IMR-90 (cell line): Measurements from ENCODE around the gene FSIP1. TPM values are rescaled to one million over a fixed set of nuclear protein-coding genes. Genes with fewer than 3 reads are reported as not detected.

ENCODE experiments used
- ATAC-seq: fragments of 200-7000 bp; cut with Tn5 transposase; 2 replicates; pipeline ENCODE4 v1.9.1; 2020; ENCODE audit warnings: low read depth, mild to moderate bottlenecking, moderate library complexity
- BruUV-seq: library from RNA; stranded (reverse); fragments of 400-500 nt; replicated peaks from 2 replicates; lab custom pipeline; 2021; lab: Mats Ljungman, UMichigan
- CTCF ChIA-PET: fragments of 300-600 bp; formaldehyde crosslinking; extraction: SDS; loops from one replicate; lab custom pipeline; 2021; ENCODE audit warnings: antibody characterized with exemption; lab: Yijun Ruan, JAX
- POLR2A ChIA-PET: fragments of 300-600 bp; sonication (Branson Sonifier 250); formaldehyde crosslinking; loops from one replicate; lab custom pipeline; 2022; ENCODE audit warnings: antibody characterized with exemption; ENCODE audit not compliant: unreplicated experiment; lab: Charles Lee
- DNase-seq: peaks from one replicate; pipeline ENCODE4 v3.0.0; 2013
- H2AFZ ChIP-seq: replicated peaks from 2 replicates; pipeline ENCODE3; 2013; ENCODE audit warnings: low read length, mild to moderate bottlenecking; ENCODE audit not compliant: poor library complexity
- H2AK5ac ChIP-seq: 2 replicates; pipeline ENCODE4 v1.6.1; 2013; ENCODE audit warnings: low read depth, low read length, inconsistent platforms
- H2AK9ac ChIP-seq: replicated peaks from 2 replicates; pipeline ENCODE3; 2013; ENCODE audit warnings: mild to moderate bottlenecking, low read depth, low read length, moderate library complexity; ENCODE audit not compliant: poor library complexity
- H2BK120ac ChIP-seq: 2 replicates; pipeline ENCODE4 v1.6.1; 2013; ENCODE audit warnings: low read depth, low read length, inconsistent platforms
- H2BK15ac ChIP-seq: 3 replicates; pipeline ENCODE4 v1.6.1; 2013; ENCODE audit warnings: low read depth, low read length, inconsistent platforms
- H2BK20ac ChIP-seq: 2 replicates; pipeline ENCODE4 v1.6.1; 2013; ENCODE audit warnings: low read depth, mild to moderate bottlenecking, inconsistent platforms, low read length, moderate library complexity
- H2BK5ac ChIP-seq: 2 replicates; pipeline ENCODE4 v1.6.1; 2013; ENCODE audit warnings: mild to moderate bottlenecking, low read depth, low read length, inconsistent platforms; ENCODE audit not compliant: poor library complexity, severe bottlenecking
- H3K14ac ChIP-seq: replicated peaks from 2 replicates; pipeline ENCODE4 v1.6.1; 2013; ENCODE audit warnings: low read depth, low read length, inconsistent platforms
- H3K18ac ChIP-seq: 2 replicates; pipeline ENCODE4 v1.6.1; 2013; ENCODE audit warnings: low read depth, low read length, control low read depth
- H3K23ac ChIP-seq: 2 replicates; pipeline ENCODE4 v1.6.1; 2013; ENCODE audit warnings: low read depth, low read length, inconsistent platforms
- H3K27ac ChIP-seq: 2 replicates; pipeline ENCODE4 v1.5.1; 2013; ENCODE audit warnings: mild to moderate bottlenecking, control low read depth, low read length; ENCODE audit not compliant: insufficient read depth
- H3K27me3 ChIP-seq: 2 replicates; pipeline ENCODE4 v1.6.1; 2013; ENCODE audit warnings: low read length; ENCODE audit not compliant: control insufficient read depth, insufficient read depth
- H3K36me3 ChIP-seq: 2 replicates; pipeline ENCODE4 v1.6.1; 2013; ENCODE audit warnings: low read length, mixed read lengths; ENCODE audit not compliant: control insufficient read depth, insufficient read depth
- H3K4ac ChIP-seq: 2 replicates; pipeline ENCODE4 v1.6.1; 2013; ENCODE audit warnings: low read depth, low read length, inconsistent platforms
- H3K4me1 ChIP-seq: 2 replicates; pipeline ENCODE4 v1.6.1; 2013; ENCODE audit warnings: low read length, mixed read lengths; ENCODE audit not compliant: control insufficient read depth, insufficient read depth
- H3K4me2 ChIP-seq: 2 replicates; pipeline ENCODE4 v1.6.1; 2013; ENCODE audit warnings: low read depth, mild to moderate bottlenecking, control low read depth, low read length, moderate library complexity
- H3K4me3 ChIP-seq: 2 replicates; pipeline ENCODE4 v1.5.1; 2013; ENCODE audit warnings: low read depth, mild to moderate bottlenecking, control low read depth, low read length, moderate library complexity; ENCODE audit not compliant: insufficient read depth
- H3K56ac ChIP-seq: 2 replicates; pipeline ENCODE4 v1.6.1; 2013; ENCODE audit warnings: low read length, inconsistent platforms; ENCODE audit not compliant: insufficient read depth; ENCODE audit errors: extremely low read depth
- H3K79me1 ChIP-seq, 2 experiments: 2 replicates each; pipeline ENCODE4 v1.6.1; 2013; ENCODE audit warnings: low read length in 2 of 2, inconsistent platforms in 1 of 2, low read depth in 1 of 2
- H3K9ac ChIP-seq: 2 replicates; pipeline ENCODE4 v1.6.1; 2013; ENCODE audit warnings: low read depth, low read length, control low read depth
- H3K9me1 ChIP-seq: 2 replicates; pipeline ENCODE4 v1.6.1; 2013; ENCODE audit warnings: low read length, inconsistent platforms; ENCODE audit not compliant: insufficient read depth
- H3K9me3 ChIP-seq: 2 replicates; pipeline ENCODE4 v1.6.1; 2013; ENCODE audit warnings: low read length; ENCODE audit not compliant: control insufficient read depth, insufficient read depth
- H4K20me1 ChIP-seq: 2 replicates; pipeline ENCODE4 v1.6.1; 2013; ENCODE audit warnings: low read length, inconsistent platforms; ENCODE audit not compliant: insufficient read depth
- H4K5ac ChIP-seq: 2 replicates; pipeline ENCODE4 v1.6.1; 2013; ENCODE audit warnings: mild to moderate bottlenecking, low read depth, low read length, control low read depth
- H4K8ac ChIP-seq, 2 experiments: 2 replicates each; pipeline ENCODE4 v1.6.1; 2013; ENCODE audit warnings: low read depth in 2 of 2, low read length in 2 of 2, control low read depth in 1 of 2, inconsistent platforms in 1 of 2
- H4K91ac ChIP-seq: 2 replicates; pipeline ENCODE4 v1.6.1; 2013; ENCODE audit warnings: low read depth, low read length, inconsistent platforms; ENCODE audit not compliant: insufficient read depth
- BHLHE40 ChIP-seq: fragments of 150-350 bp; IDR thresholded peaks from 2 replicates; pipeline ENCODE4 v1.6.1; 2016; ENCODE audit warnings: mild to moderate bottlenecking, low read depth, low read length
- CEBPB ChIP-seq: IDR thresholded peaks from 2 replicates; pipeline ENCODE4 v1.6.1; 2012; ENCODE audit warnings: low read depth, low read length, improper control_type of control experiment
- CHD1 ChIP-seq: IDR thresholded peaks from 2 replicates; pipeline ENCODE4 v1.6.1; 2012; ENCODE audit warnings: low read depth, low read length, improper control_type of control experiment
- ELK1 ChIP-seq: fragments of 150-350 bp; IDR thresholded peaks from 2 replicates; pipeline ENCODE4 v1.6.1; 2016; ENCODE audit warnings: low read depth, mild to moderate bottlenecking, low read length, moderate library complexity, borderline replicate concordance
- FOS ChIP-seq: fragments of 150-350 bp; IDR thresholded peaks from 2 replicates; pipeline ENCODE4 v1.6.1; 2016; ENCODE audit warnings: low read depth, low read length
- MAFK ChIP-seq: IDR thresholded peaks from 2 replicates; pipeline ENCODE4 v1.6.1; 2012; ENCODE audit warnings: low read depth, low read length, improper control_type of control experiment
- MAZ ChIP-seq: IDR thresholded peaks from 2 replicates; pipeline ENCODE4 v1.6.1; 2012; ENCODE audit warnings: low read depth, mild to moderate bottlenecking, low read length, improper control_type of control experiment, moderate library complexity, borderline replicate concordance
- MXI1 ChIP-seq: IDR thresholded peaks from 2 replicates; pipeline ENCODE4 v1.6.1; 2012; ENCODE audit warnings: low read depth, mild to moderate bottlenecking, low read length, moderate library complexity, borderline replicate concordance
- NFE2L2 ChIP-seq: fragments of 150-350 bp; IDR thresholded peaks from 2 replicates; pipeline ENCODE4 v1.6.1; 2016; ENCODE audit warnings: low read depth, mild to moderate bottlenecking, low read length
- POLR2A ChIP-seq: IDR thresholded peaks from 2 replicates; pipeline ENCODE4 v1.6.1; 2012; ENCODE audit warnings: mild to moderate bottlenecking, low read depth, low read length
- RAD21 ChIP-seq: IDR thresholded peaks from 2 replicates; pipeline ENCODE4 v1.6.1; 2012; ENCODE audit warnings: low read length, improper control_type of control experiment
- RCOR1 ChIP-seq: IDR thresholded peaks from 2 replicates; pipeline ENCODE4 v1.6.1; 2012; ENCODE audit warnings: mild to moderate bottlenecking, low read length, improper control_type of control experiment; ENCODE audit not compliant: insufficient replicate concordance
- RFX5 ChIP-seq: IDR thresholded peaks from 2 replicates; pipeline ENCODE4 v1.8.0; 2012; ENCODE audit warnings: low read depth, mild to moderate bottlenecking, low read length, moderate library complexity
- SMC3 ChIP-seq: fragments of 150-350 bp; IDR thresholded peaks from 2 replicates; pipeline ENCODE4 v1.6.1; 2016; ENCODE audit warnings: low read depth, mild to moderate bottlenecking, antibody characterized with exemption, low read length, moderate library complexity
- USF2 ChIP-seq: fragments of 150-350 bp; IDR thresholded peaks from 2 replicates; pipeline ENCODE4 v1.6.1; 2017; ENCODE audit warnings: mild to moderate bottlenecking, antibody characterized with exemption, low read length, low read depth
- WGBS, 2 experiments: methylation state at CpG; one replicate each; pipeline versions ENCODE4 v1.1.5 to v1.1.7; 2013; ENCODE audit warnings: missing lambda C conversion rate in 2 of 2; ENCODE audit not compliant: insufficient read length in 1 of 2; ENCODE audit errors: extremely low coverage in 2 of 2; 5-methylcytosine and 5-hydroxymethylcytosine counted together
- dilution Hi-C: fragments of 300-500 bp; cut with HindIII; formaldehyde crosslinking; loops from one replicate; pipeline ENCODE4 v1.14.3; 2018; ENCODE audit warnings: low sequenced_read_pairs; ENCODE audit not compliant: unreplicated experiment
- in situ Hi-C: fragments of 300-500 bp; cut with MboI; formaldehyde crosslinking; loops from 3 replicates; pipeline ENCODE4 v1.14.3; 2019; ENCODE audit warnings: low sequenced_read_pairs, inconsistent platforms, mixed read lengths
- intact Hi-C: fragments of 100-400 bp; cut with micrococcal nuclease; formaldehyde crosslinking; loops from 2 replicates; pipeline ENCODE4 v1.10.0; 2022
- polyA plus RNA-seq, 3 experiments: library from polyadenylated mRNA; depleted of rRNA; stranded (reverse); fragments of >200 nt; gene quantifications; 2 replicates each; pipeline ENCODE4 v1.2.3, GENCODE V29; 2012; ENCODE audit warnings: low replicate concordance in 1 of 3
- total RNA-seq: library from RNA; depleted of rRNA; stranded (reverse); fragments of >200 nt; gene quantifications from 2 replicates; pipeline ENCODE4 v1.2.3, GENCODE V29; 2012
- TF ChIP-seq, protein P1 (sequence below): conservative IDR thresholded peaks from 2 replicates; pipeline ENCODE4 v1.5.1; 2012; ENCODE audit warnings: mild to moderate bottlenecking, low read depth, low read length, improper control_type of control experiment

FSIP1 gene
- total and polyA plus RNA-seq, 2 of the 4 experiments (the other 2 are of a cell fraction) = 0.10 to 0.18 TPM

DNA sequence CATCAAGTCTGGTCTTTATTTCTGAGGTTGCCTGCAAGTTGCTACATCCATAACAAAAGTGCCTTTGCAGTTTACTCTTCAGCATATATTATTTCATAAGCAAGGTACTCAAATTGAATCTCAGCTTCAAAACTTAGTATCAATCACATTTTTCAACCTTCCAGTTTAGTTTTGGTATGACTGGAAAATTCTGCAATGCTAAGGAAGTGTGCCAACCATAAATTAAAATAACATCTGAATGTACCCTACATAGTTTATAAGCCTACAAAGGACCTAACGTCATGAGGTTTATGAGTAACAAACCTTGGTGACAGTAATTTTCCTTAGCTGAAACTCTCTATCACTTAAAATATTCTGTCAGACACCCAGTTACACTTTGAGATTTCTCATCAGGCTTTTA, 138.9 kb downstream of the FSIP1 start:
- WGBS, 2 experiments = 80% methylated on average over 1 of the region's 1 CpG; no CpG with 5 or more reads in 1 of the 2 experiments
- no peaks in the 10 kb centered on the region for H3K27me3 ChIP-seq
- peaks cover 2% of the 10 kb centered on the region; the same call in 1 of the 2 replicates for H3K9me1 ChIP-seq
- H2BK5ac ChIP-seq = no peak overlapping the region
- dilution Hi-C loops = no loop called here
- no peak overlapping the region for H3K9ac ChIP-seq
- ChIA-PET POLR2A (no interaction called here), CTCF (no interaction called here)
- no peak overlapping the region for H3K23ac ChIP-seq
- H2BK15ac ChIP-seq = no peak overlapping the region
- H3K4me3 ChIP-seq = no peak overlapping the region
- in situ Hi-C loops = no loop called here
- no peak overlapping the region for H3K27ac ChIP-seq
- H3K14ac ChIP-seq = no peak overlapping the region
- H3K56ac ChIP-seq = no peak overlapping the region
- H3K4me2 ChIP-seq = no peak overlapping the region
- H3K4ac ChIP-seq = no peak overlapping the region
- no peaks in the 10 kb centered on the region for H3K36me3 ChIP-seq
- BruUV-seq = no TSS peak
- no peak overlapping the region for H2AFZ ChIP-seq
- no peak overlapping the region for H3K18ac ChIP-seq
- no peak overlapping the region for H4K91ac ChIP-seq
- intact Hi-C loops = no loop called here
- ATAC-seq = no peak
- H4K20me1 ChIP-seq = no peaks in the 10 kb centered on the region
- H3K9me3 ChIP-seq = no peaks in the 10 kb centered on the region
- H2AK5ac ChIP-seq = no peak overlapping the region
- no peak for DNase-seq
- H3K4me1 ChIP-seq = peaks cover 6% of the 10 kb centered on the region; the same call in 1 of the 2 replicates
- no peak overlapping the region for H2AK9ac ChIP-seq
- H4K5ac ChIP-seq = no peak overlapping the region
- no peak overlapping the region for H2BK120ac ChIP-seq
- H4K8ac ChIP-seq = no peak overlapping the region
- H3K79me1 ChIP-seq = no peaks in the 10 kb centered on the region
- no peak overlapping the region for H2BK20ac ChIP-seq
- TF ChIP-seq, protein P1, sequence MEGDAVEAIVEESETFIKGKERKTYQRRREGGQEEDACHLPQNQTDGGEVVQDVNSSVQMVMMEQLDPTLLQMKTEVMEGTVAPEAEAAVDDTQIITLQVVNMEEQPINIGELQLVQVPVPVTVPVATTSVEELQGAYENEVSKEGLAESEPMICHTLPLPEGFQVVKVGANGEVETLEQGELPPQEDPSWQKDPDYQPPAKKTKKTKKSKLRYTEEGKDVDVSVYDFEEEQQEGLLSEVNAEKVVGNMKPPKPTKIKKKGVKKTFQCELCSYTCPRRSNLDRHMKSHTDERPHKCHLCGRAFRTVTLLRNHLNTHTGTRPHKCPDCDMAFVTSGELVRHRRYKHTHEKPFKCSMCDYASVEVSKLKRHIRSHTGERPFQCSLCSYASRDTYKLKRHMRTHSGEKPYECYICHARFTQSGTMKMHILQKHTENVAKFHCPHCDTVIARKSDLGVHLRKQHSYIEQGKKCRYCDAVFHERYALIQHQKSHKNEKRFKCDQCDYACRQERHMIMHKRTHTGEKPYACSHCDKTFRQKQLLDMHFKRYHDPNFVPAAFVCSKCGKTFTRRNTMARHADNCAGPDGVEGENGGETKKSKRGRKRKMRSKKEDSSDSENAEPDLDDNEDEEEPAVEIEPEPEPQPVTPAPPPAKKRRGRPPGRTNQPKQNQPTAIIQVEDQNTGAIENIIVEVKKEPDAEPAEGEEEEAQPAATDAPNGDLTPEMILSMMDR = no peak
- TF ChIP-seq USF2 (no peak), RAD21 (no peak), FOS (no peak), RFX5 (no peak), MAFK (no peak), MAZ (no peak), CHD1 (no peak), NFE2L2 (no peak), CEBPB (no peak), POLR2A (no peak), BHLHE40 (no peak), RCOR1 (no peak), ELK1 (no peak), SMC3 (no peak), MXI1 (no peak)
